Mucosa of descending colon (tissue), 3 donors: ENCODE measurements around the gene PHLPP2. TPM values are rescaled to one million over a fixed set of nuclear protein-coding genes. Genes with fewer than 3 reads are reported as not detected.
A peak's percentile ranks its signal among the peaks of the same experiment; 100 is the strongest.

Experiments used
- ATAC-seq: fragments of 200-7000 bp; cut with Tn5 transposase; one replicate; pipeline ENCODE4 v1.9.1; 2020; ENCODE audit warnings: mild to moderate bottlenecking, moderate library complexity
- DNase-seq, 3 donors: peaks; one replicate each; pipeline ENCODE4 v3.0.0-alpha.2; 2020
- H3K36me3 ChIP-seq: fragments of 200-600 bp; one replicate; pipeline ENCODE4 v1.8.0; 2021; ENCODE audit warnings: low read depth, mild to moderate bottlenecking
- H3K4me1 ChIP-seq: fragments of 200-600 bp; one replicate; pipeline ENCODE4 v1.8.0; 2021; ENCODE audit warnings: low read depth, mild to moderate bottlenecking
- H3K4me3 ChIP-seq: fragments of 200-600 bp; one replicate; pipeline ENCODE4 v1.8.0; 2021; ENCODE audit warnings: mild to moderate bottlenecking
- H3K9me3 ChIP-seq: fragments of 200-600 bp; one replicate; pipeline ENCODE4 v1.8.0; 2021; ENCODE audit warnings: mild to moderate bottlenecking
- CTCF ChIP-seq: fragments of 200-600 bp; IDR thresholded peaks from one replicate; pipeline ENCODE4 v1.8.0; 2022; ENCODE audit warnings: antibody characterized with exemption, mild to moderate bottlenecking
- intact Hi-C, 2 donors: fragments of 100-400 bp; cut with DNase I in 1 of 2; cut with micrococcal nuclease in 1 of 2; formaldehyde crosslinking; loops; one replicate each; pipeline versions ENCODE4 v1.11.0 to v1.11.1; 2022; cut with DNase I, micrococcal nuclease
- total RNA-seq, 3 donors: library from RNA; stranded (reverse); fragmentation: NEBNext Ultra II Directional in 2 of 3; extraction: Animal tissue kit (Norgen Biotek cat#: 25700) in 2 of 3; gene quantifications; one replicate each; pipeline versions ENCODE4 v1.2.1 to v1.2.4, GENCODE V29; 2021 to 2023
- donor health status: DM: no; HTN: no; CAD: no; lungs with moderate emphysema.
- donor health status: DM: no; HTN: no; CAD: no.
- donor health status: DM: no; HTN: yes; CAD: no.

PHLPP2 gene
- total RNA-seq, 3 donors from 2014 or later: 42.0 to 85.5 (median 54.7) TPM

GRCh38 chr16:71628810-71629209, 95.7 kb downstream of the PHLPP2 start:
- no peak for TF ChIP-seq CTCF
- no peak for ATAC-seq
- no peak overlapping the region for H3K4me3 ChIP-seq
- H3K9me3 ChIP-seq: no peaks in the 10 kb centered on the region
- no peaks in the 10 kb centered on the region for H3K36me3 ChIP-seq
- DNase-seq: peak in 1 of 3 donors; percentile 9
- intact Hi-C loops: no loop called here
- peaks cover 8% of the 10 kb centered on the region for H3K4me1 ChIP-seq

GRCh38 chr16:71627731-71628181, 96.7 kb downstream of the PHLPP2 start:
- Histone ChIP-seq H3K4me3 (no peak overlapping the region), H3K4me1 (peaks cover 8% of the 10 kb centered on the region), H3K36me3 (no peaks in the 10 kb centered on the region), H3K9me3 (no peaks in the 10 kb centered on the region)
- intact Hi-C loops: no loop called here
- DNase-seq (peak; percentile 40 to 54 (median 49)), ATAC-seq (peak; percentile 61)
- no peak for TF ChIP-seq CTCF

GRCh38 chr16:71626858-71627213, 97.7 kb downstream of the PHLPP2 start:
- no peaks in the 10 kb centered on the region for H3K9me3 ChIP-seq
- intact Hi-C loops: no loop called here
- peaks cover 8% of the 10 kb centered on the region for H3K4me1 ChIP-seq
- ATAC-seq (peak; percentile 90), DNase-seq (peak; percentile 87 to 91 (median 91))
- no peak for TF ChIP-seq CTCF
- no peaks in the 10 kb centered on the region for H3K36me3 ChIP-seq
- H3K4me3 ChIP-seq: peak overlapping the region; percentile 63

- no peaks in the 10 kb centered on the region for H3K9me3 ChIP-seq
- peak; percentile 70 for ATAC-seq
- intact Hi-C loops: no loop called here
- peak; percentile 89 to 97 (median 97) for DNase-seq
- no peaks in the 10 kb centered on the region for H3K36me3 ChIP-seq
- TF ChIP-seq CTCF: no peak
- peaks cover 8% of the 10 kb centered on the region for H3K4me1 ChIP-seq
- peak within 1 kb of the TSS; percentile 63 for H3K4me3 ChIP-seq
These were observed 98.3 kb downstream of the PHLPP2 start, which contains the start of gene MARVELD3 for GRCh38 chr16:71626018-71626857. TSS of gene MARVELD3 (plus strand) at chr16:71626184. CDS start at chr16:71626230, 46 bp downstream.

- Histone ChIP-seq H3K36me3 (no peaks in the 10 kb centered on the region), H3K9me3 (no peaks in the 10 kb centered on the region), H3K4me3 (no peak overlapping the region), H3K4me1 (peaks cover 8% of the 10 kb centered on the region)
- intact Hi-C loops: no loop called here
- ATAC-seq (no peak), DNase-seq (no peak)
- no peak for TF ChIP-seq CTCF
These were observed 99.2 kb downstream of the PHLPP2 start for GRCh38 chr16:71625113-71625850.
